ENCODE results near the gene FBXO42. TPM values are rescaled to one million over a fixed set of nuclear protein-coding genes. Genes with fewer than 3 reads are reported as not detected.

Gene FBXO42
- total and polyA plus RNA-seq, 9 of the 15 experiments (the other 6 are each of a cell fraction or from before 2014, with no cell fraction given): 7.2 to 24.8 (median 17.4) TPM

- TF ChIP-seq MGA (IDR thresholded peaks at IDR 0.05) (peak; percentile 94), RHOXF2B (CRISPR knock-in tag; conservative IDR thresholded peaks at IDR 0.05) (no peak), L3MBTL2 (IDR thresholded peaks at IDR 0.05) (peak; percentile 96), ATF7 (IDR thresholded peaks at IDR 0.05) (peak; percentile 35; the same call in 1 of the 2 replicates), ATF1 (CRISPR knock-in tag; IDR thresholded peaks at IDR 0.05) (no peak), ATF1 (tag; IDR thresholded peaks at IDR 0.05) (no peak), VEZF1 (CRISPR knock-in tag; IDR thresholded peaks at IDR 0.05) (peak; percentile 83), MYC (IDR thresholded peaks at IDR 0.05; ENCODE audit: low read depth, low read length) (peak; percentile 48), MYC (CRISPR knock-in tag; IDR thresholded peaks at IDR 0.05; ENCODE audit: borderline replicate concordance, low read depth) (0 out of 2 replicates have a peak, but pooled peaks have one; percentile 23), ZNF668 (CRISPR knock-in tag; IDR thresholded peaks at IDR 0.05) (peak; percentile 63; the same call in 1 of the 2 replicates), ZC3H8 (IDR thresholded peaks at IDR 0.05) (0 out of 2 replicates have a peak, but pooled peaks have one; percentile 52), PRDM10 (IDR thresholded peaks at IDR 0.05; ENCODE audit: partially characterized antibody) (peak; percentile 18)
Measured at GRCh38 chr1:16217061-16217785, 135.1 kb downstream of the FBXO42 start (continued).

All from K562 (cell line).